Liver (tissue), 9 donors: ENCODE measurements around the gene TRIM4. TPM values are rescaled to one million over a fixed set of nuclear protein-coding genes. Genes with fewer than 3 reads are reported as not detected.

ENCODE experiments used
- DNase-seq: peaks from one replicate; pipeline ENCODE4 v3.0.0-alpha.2; 2017; ENCODE audit warnings: low spot score
- H3K27ac ChIP-seq, 2 donors: one replicate each; pipeline ENCODE4 v1.7.0; 2013; ENCODE audit warnings: inconsistent platforms in 2 of 2, low read length in 2 of 2, control low read depth in 1 of 2, low read depth in 1 of 2, mild to moderate bottlenecking in 1 of 2
- H3K27me3 ChIP-seq, 4 donors: one replicate each; pipeline versions ENCODE4 v1.6.1 to v1.7.0; 2013; ENCODE audit warnings: low read length in 3 of 4, inconsistent platforms in 1 of 4, mild to moderate bottlenecking in 1 of 4, moderate library complexity in 1 of 4; ENCODE audit not compliant: control insufficient read depth in 4 of 4, insufficient read depth in 4 of 4
- H3K36me3 ChIP-seq, 4 donors: one replicate each; pipeline versions ENCODE4 v1.6.1 to v1.7.0; 2013; ENCODE audit warnings: low read length in 3 of 4, mild to moderate bottlenecking in 3 of 4, low read depth in 1 of 4, moderate library complexity in 1 of 4; ENCODE audit not compliant: control insufficient read depth in 4 of 4, insufficient read depth in 3 of 4
- H3K4me1 ChIP-seq, 4 donors: one replicate each; pipeline versions ENCODE4 v1.6.1 to v1.7.0; 2013; ENCODE audit warnings: low read length in 3 of 4, mild to moderate bottlenecking in 3 of 4, moderate library complexity in 1 of 4; ENCODE audit not compliant: control insufficient read depth in 4 of 4, insufficient read depth in 4 of 4
- H3K4me3 ChIP-seq, 3 donors: one replicate each; pipeline versions ENCODE4 v1.6.1 to v1.7.0; 2013; ENCODE audit warnings: low read length in 3 of 3, control low read depth in 1 of 3, low read depth in 1 of 3, mild to moderate bottlenecking in 1 of 3
- H3K9ac ChIP-seq, 2 donors: one replicate each; pipeline ENCODE4 v1.7.0; 2013; ENCODE audit warnings: low read length in 2 of 2, mild to moderate bottlenecking in 2 of 2, moderate library complexity in 2 of 2, control low read depth in 1 of 2, low read depth in 1 of 2
- H3K9me3 ChIP-seq, 4 donors: one replicate each; pipeline versions ENCODE4 v1.6.1 to v1.7.0; 2013; ENCODE audit warnings: low read length in 3 of 4; ENCODE audit not compliant: control insufficient read depth in 4 of 4
- ATF3 ChIP-seq: IDR thresholded peaks from 2 replicates; pipeline ENCODE4 v1.6.1; 2016; ENCODE audit warnings: antibody characterized with exemption
- EGR1 ChIP-seq, 2 donors: IDR thresholded peaks; 2 replicates each; pipeline ENCODE4 v1.6.1; 2016 to 2018; ENCODE audit warnings: antibody characterized with exemption in 2 of 2, low read depth in 2 of 2
- FOXA1 ChIP-seq: IDR thresholded peaks from 2 replicates; pipeline ENCODE4 v1.6.1; 2016; ENCODE audit warnings: antibody characterized with exemption
- FOXA2 ChIP-seq: IDR thresholded peaks from 2 replicates; pipeline ENCODE4 v1.6.1; 2016; ENCODE audit warnings: antibody characterized with exemption
- GABPA ChIP-seq, 2 donors: IDR thresholded peaks in 1 of 2; conservative IDR thresholded peaks in 1 of 2; 2 replicates each; pipeline ENCODE4 v1.6.1; 2016; ENCODE audit warnings: antibody characterized with exemption in 2 of 2, mild to moderate bottlenecking in 1 of 2, moderate library complexity in 1 of 2
- HNF4A ChIP-seq, 2 donors: conservative IDR thresholded peaks; 2 replicates each; pipeline ENCODE4 v1.6.1; 2016; ENCODE audit warnings: antibody characterized with exemption in 2 of 2, mild to moderate bottlenecking in 2 of 2
- HNF4G ChIP-seq: IDR thresholded peaks from 2 replicates; pipeline ENCODE4 v1.6.1; 2016; ENCODE audit warnings: antibody characterized with exemption
- JUND ChIP-seq, 2 donors: IDR thresholded peaks; 2 replicates each; pipeline ENCODE4 v1.6.1; 2016; ENCODE audit warnings: antibody characterized with exemption in 2 of 2
- NR2F2 ChIP-seq: IDR thresholded peaks from 2 replicates; pipeline ENCODE4 v1.6.1; 2016; ENCODE audit warnings: antibody characterized with exemption
- RAD21 ChIP-seq, 2 donors: IDR thresholded peaks; 2 replicates each; pipeline ENCODE4 v1.6.1; 2016; ENCODE audit warnings: antibody characterized with exemption in 2 of 2, mild to moderate bottlenecking in 2 of 2
- REST ChIP-seq: IDR thresholded peaks from 2 replicates; pipeline ENCODE4 v1.6.1; 2016; ENCODE audit warnings: antibody characterized with exemption, mild to moderate bottlenecking
- RXRA ChIP-seq, 2 donors: IDR thresholded peaks; 2 replicates each; pipeline ENCODE4 v1.6.1; 2017 to 2018; ENCODE audit warnings: antibody characterized with exemption in 2 of 2, mild to moderate bottlenecking in 1 of 2
- SP1 ChIP-seq: IDR thresholded peaks from 2 replicates; pipeline ENCODE4 v1.6.1; 2018; ENCODE audit warnings: antibody characterized with exemption, mild to moderate bottlenecking
- TAF1 ChIP-seq: conservative IDR thresholded peaks from 2 replicates; pipeline ENCODE4 v1.6.1; 2016; ENCODE audit warnings: antibody characterized with exemption, mild to moderate bottlenecking
- YY1 ChIP-seq: IDR thresholded peaks from 2 replicates; pipeline ENCODE4 v1.6.1; 2016; ENCODE audit warnings: antibody characterized with exemption, mild to moderate bottlenecking
- WGBS: extraction: QIAGEN DNeasy Blood & Tissue Kit; methylation state at CpG from one replicate; pipeline ENCODE4 v1.1.7; 2013; 5-methylcytosine and 5-hydroxymethylcytosine counted together
- polyA plus RNA-seq, 2 donors: library from polyadenylated mRNA; stranded (reverse) in 1 of 2; unstranded in 1 of 2; fragments of 200-250 nt in 1 of 2; fragments of >200 nt in 1 of 2; fragmentation: Nextera tagmentation in 1 of 2; extraction: Ambion mirVana in 1 of 2; gene quantifications; one replicate each; pipeline versions ENCODE4 v1.2.1 to v1.2.3, GENCODE V29; 2013 to 2015
- total RNA-seq, 2 donors: library from RNA; depleted of rRNA; stranded (reverse); fragments of >200 nt; gene quantifications; one replicate each; pipeline ENCODE4 v1.2.3, GENCODE V29; 2014
- TF ChIP-seq, protein P1 (sequence below): fragments of 150-350 bp; IDR thresholded peaks from 2 replicates; pipeline ENCODE4 v1.5.1; 2017; ENCODE audit warnings: improper control_type of control experiment, low read depth, low read length; ENCODE audit not compliant: missing input control
- TF ChIP-seq, protein P2 (sequence below): IDR thresholded peaks from 2 replicates; pipeline ENCODE4 v1.6.1; 2016; ENCODE audit warnings: antibody characterized with exemption
- TF ChIP-seq, protein P3 (sequence below): IDR thresholded peaks from 2 replicates; pipeline ENCODE4 v1.6.1; 2016; ENCODE audit warnings: antibody characterized with exemption
- donor health status: healthy.
- donor health status: healthy.
- donor health status: healthy.
- donor health status: healthy.
- donor health status: healthy.

TRIM4 gene
- total and polyA plus RNA-seq, 4 donors, result 11.9 to 23.0 (median 14.6) TPM

DNA sequence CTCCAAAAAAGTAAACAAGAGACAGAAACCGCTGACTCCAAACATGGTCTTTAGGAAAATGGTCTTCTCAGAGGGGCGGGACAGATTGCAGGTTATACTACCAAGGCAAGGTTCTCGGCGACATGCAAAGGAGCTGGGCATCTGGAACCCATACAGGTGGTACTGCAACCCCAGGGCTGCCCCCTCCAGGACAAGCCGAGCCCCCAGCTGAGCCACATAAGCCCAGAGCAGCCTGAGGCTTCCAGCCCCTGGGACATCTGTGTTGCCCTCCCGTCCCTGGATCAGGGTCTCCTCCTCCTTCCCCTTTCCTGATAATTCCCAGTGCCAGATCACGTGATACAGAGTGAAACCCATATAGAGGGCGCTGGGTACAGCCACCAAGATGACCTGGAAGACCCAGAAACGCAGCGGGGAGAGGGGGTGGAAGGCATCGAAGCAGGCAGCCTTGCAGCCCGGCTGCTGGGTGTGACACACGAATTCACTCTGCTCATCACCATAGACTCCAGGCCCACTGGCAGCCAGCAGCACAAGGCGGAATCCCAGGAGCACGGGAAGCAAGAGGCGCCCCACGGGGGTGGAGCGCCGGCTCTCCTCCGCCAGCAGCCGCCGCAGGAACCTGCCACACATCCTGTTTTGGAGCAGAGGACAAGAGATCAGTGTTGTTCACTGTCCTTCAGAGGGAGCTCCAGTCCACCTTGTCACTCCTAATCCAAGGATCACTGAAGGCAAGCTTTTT lies 9.8 kb upstream of the TRIM4 start, which contains the start of gene GJC3:
TSS of gene GJC3 (minus strand) at position 627 of the 736 bp plus-strand sequence. CDS start at position 627, 0 bp downstream.
- WGBS, result 18% methylated on average over 22 of the region's 22 CpGs
- no peaks in the 10 kb centered on the region for H3K36me3 ChIP-seq
- no peaks in the 10 kb centered on the region for H3K27me3 ChIP-seq
- H3K27ac ChIP-seq, result no peak within 1 kb of the TSS
- H3K4me3 ChIP-seq, result peak within 1 kb of the TSS in 1 of 3 donors; percentile 40
- TF ChIP-seq FOXA1 (no peak), EGR1 (IDR thresholded peaks at IDR 0.05; ENCODE audit: low read depth in 2 of 2) (no peak), JUND (IDR thresholded peaks at IDR 0.05) (no peak), SP1 (peak; percentile 13), RXRA (IDR thresholded peaks at IDR 0.05) (no peak), HNF4G (no peak), HNF4A (conservative IDR thresholded peaks at IDR 0.05) (peak; percentile 25 to 57), YY1 (no peak), REST (no peak), TAF1 (peak; percentile 61), RAD21 (IDR thresholded peaks at IDR 0.05) (peak; percentile 84 to 86), GABPA (IDR thresholded peaks at IDR 0.05 in 1 of 2, conservative IDR thresholded peaks at IDR 0.05 in 1 of 2) (no peak), ATF3 (no peak), NR2F2 (peak; percentile 27), FOXA2 (no peak)
- TF ChIP-seq, protein P1, sequence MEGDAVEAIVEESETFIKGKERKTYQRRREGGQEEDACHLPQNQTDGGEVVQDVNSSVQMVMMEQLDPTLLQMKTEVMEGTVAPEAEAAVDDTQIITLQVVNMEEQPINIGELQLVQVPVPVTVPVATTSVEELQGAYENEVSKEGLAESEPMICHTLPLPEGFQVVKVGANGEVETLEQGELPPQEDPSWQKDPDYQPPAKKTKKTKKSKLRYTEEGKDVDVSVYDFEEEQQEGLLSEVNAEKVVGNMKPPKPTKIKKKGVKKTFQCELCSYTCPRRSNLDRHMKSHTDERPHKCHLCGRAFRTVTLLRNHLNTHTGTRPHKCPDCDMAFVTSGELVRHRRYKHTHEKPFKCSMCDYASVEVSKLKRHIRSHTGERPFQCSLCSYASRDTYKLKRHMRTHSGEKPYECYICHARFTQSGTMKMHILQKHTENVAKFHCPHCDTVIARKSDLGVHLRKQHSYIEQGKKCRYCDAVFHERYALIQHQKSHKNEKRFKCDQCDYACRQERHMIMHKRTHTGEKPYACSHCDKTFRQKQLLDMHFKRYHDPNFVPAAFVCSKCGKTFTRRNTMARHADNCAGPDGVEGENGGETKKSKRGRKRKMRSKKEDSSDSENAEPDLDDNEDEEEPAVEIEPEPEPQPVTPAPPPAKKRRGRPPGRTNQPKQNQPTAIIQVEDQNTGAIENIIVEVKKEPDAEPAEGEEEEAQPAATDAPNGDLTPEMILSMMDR, result peak; percentile 55
- TF ChIP-seq, protein P2, sequence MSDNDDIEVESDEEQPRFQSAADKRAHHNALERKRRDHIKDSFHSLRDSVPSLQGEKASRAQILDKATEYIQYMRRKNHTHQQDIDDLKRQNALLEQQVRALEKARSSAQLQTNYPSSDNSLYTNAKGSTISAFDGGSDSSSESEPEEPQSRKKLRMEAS, result no peak
- TF ChIP-seq, protein P3, sequence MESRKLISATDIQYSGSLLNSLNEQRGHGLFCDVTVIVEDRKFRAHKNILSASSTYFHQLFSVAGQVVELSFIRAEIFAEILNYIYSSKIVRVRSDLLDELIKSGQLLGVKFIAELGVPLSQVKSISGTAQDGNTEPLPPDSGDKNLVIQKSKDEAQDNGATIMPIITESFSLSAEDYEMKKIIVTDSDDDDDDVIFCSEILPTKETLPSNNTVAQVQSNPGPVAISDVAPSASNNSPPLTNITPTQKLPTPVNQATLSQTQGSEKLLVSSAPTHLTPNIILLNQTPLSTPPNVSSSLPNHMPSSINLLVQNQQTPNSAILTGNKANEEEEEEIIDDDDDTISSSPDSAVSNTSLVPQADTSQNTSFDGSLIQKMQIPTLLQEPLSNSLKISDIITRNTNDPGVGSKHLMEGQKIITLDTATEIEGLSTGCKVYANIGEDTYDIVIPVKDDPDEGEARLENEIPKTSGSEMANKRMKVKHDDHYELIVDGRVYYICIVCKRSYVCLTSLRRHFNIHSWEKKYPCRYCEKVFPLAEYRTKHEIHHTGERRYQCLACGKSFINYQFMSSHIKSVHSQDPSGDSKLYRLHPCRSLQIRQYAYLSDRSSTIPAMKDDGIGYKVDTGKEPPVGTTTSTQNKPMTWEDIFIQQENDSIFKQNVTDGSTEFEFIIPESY, result no peak
- H3K9ac ChIP-seq, result peak within 1 kb of the TSS in 1 of 2 donors; percentile 50
- H3K4me1 ChIP-seq, result peaks cover 0 to 10% (median 5%) of the 10 kb centered on the region in 4 donors
- no peak for DNase-seq
- no peaks in the 10 kb centered on the region for H3K9me3 ChIP-seq
